HG03135 (cell line): Measurements from ENCODE around the gene ANGPTL8.

ENCODE experiments used
- ATAC-seq: cut with Tn5 transposase; IDR thresholded peaks from one replicate; pipeline ENCODE4 v1.9.1; 2021; ENCODE audit warnings: mild to moderate bottlenecking, moderate library complexity; ENCODE audit not compliant: unreplicated experiment

ANGPTL8 gene

GRCh38 chr19:11234486-11235075, 4.8 kb upstream of the ANGPTL8 start:
- no peak for ATAC-seq

GRCh38 chr19:11236324-11237301, 2.8 kb upstream of the ANGPTL8 start:
- ATAC-seq: no peak

- no peak for ATAC-seq
These were observed 2.1 kb upstream of the ANGPTL8 start for GRCh38 chr19:11237321-11237720.

GRCh38 chr19:11238041-11238440, 1.4 kb upstream of the ANGPTL8 start:
- no peak for ATAC-seq

- ATAC-seq: no peak
These were observed 540 bp upstream of the ANGPTL8 start for GRCh38 chr19:11238781-11239376.

- ATAC-seq: no peak
These were observed 607 bp downstream of the ANGPTL8 start for GRCh38 chr19:11240008-11240444.

GRCh38 chr19:11242025-11242424, 2.6 kb downstream of the ANGPTL8 start:
- ATAC-seq: no peak

- peak; percentile 67 for ATAC-seq
These were observed 3.7 kb downstream of the ANGPTL8 start for GRCh38 chr19:11242864-11243797.

- no peak for ATAC-seq
These were observed 4.4 kb downstream of the ANGPTL8 start for GRCh38 chr19:11243798-11244169.

- ATAC-seq: no peak
These were observed 5.6 kb downstream of the ANGPTL8 start for GRCh38 chr19:11244846-11245589.

- ATAC-seq: no peak
These were observed 7.5 kb downstream of the ANGPTL8 start for GRCh38 chr19:11246941-11247340.

- no peak for ATAC-seq
These were observed 8.0 kb downstream of the ANGPTL8 start for GRCh38 chr19:11247391-11247790.

- no peak for ATAC-seq
These were observed 8.5 kb downstream of the ANGPTL8 start for GRCh38 chr19:11247934-11248333.

- ATAC-seq: no peak
These were observed 9.4 kb downstream of the ANGPTL8 start for GRCh38 chr19:11248852-11249251.

- no peak for ATAC-seq
These were observed 11.8 kb downstream of the ANGPTL8 start for GRCh38 chr19:11251217-11251616.

- no peak for ATAC-seq
These were observed 12.4 kb downstream of the ANGPTL8 start for GRCh38 chr19:11251650-11252314.

GRCh38 chr19:11252665-11253355, 13.4 kb downstream of the ANGPTL8 start:
- ATAC-seq: no peak

GRCh38 chr19:11254666-11255065, 15.2 kb downstream of the ANGPTL8 start:
- no peak for ATAC-seq

GRCh38 chr19:11256189-11256588, 16.8 kb downstream of the ANGPTL8 start:
- no peak for ATAC-seq
